ENCODE measurements around the gene MYH9.

Gene MYH9

DNA sequence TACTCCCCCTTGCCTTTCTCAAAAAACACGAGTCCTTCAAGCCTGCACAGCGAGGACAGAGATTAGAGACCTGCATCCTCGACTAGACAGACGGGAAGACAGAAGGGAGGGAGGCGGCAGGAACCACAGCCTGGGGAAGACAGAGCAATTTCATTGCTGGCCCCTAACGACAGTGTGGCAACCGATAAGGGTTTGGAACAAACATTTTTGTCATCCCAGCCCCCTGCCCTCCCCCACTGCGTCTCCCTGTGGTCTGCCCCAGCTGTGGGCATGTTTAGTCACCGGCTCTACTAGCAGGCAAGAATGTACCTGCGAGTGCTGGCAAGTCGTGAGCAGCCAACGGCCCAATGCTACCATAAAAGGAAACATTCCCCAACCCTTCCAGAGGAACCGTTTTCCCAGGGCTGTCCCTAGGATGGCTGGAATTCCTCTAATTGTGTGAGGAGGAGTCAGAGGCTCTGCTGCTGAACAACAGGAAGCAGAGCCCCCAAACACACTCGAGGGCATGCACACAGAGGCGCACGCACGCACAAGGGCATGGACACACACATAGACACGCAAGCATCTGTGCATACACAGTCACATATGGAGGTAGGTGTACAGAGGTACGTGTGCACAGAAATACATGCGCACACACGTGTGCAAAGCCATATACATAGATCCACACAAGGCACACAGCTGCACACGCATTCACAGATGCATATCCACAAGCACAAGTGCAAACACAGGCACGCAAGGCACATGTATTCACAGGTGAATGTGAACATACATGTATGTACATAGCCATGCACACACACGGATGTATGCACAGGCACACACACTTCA lies 58.3 kb downstream of the MYH9 start:
- peak; percentile 87 for DNase-seq

DNA sequence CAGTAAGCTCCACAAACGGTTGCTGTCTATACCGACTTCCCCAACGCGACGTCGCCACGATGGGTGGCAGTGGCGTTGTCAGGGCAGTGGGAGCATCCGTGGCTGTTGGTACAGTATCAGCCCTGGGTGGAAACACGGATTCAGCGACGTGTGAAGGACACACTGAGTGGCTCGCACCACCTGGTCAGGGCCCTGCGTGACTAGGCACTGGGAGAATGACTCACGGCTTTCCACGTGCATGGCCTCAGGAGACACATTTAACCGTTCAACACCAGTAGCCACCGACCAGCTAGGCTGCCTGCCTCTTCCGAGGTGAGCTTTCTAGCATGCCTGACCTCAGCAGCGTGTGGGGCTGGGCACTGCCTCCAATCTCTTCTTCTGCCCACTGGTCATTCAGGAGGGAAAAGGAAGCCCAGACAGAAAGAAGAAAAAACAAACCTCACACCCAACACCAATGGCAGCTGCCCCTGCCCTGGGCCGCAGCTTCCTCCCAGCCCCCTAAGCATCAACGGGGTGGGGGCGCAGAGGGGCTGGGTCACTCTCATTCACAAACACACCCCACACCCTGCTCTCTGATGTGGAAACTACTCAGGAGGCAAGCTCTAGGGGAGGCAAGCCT lies 59.0 kb downstream of the MYH9 start:
- peak; percentile 39 for DNase-seq

DNA sequence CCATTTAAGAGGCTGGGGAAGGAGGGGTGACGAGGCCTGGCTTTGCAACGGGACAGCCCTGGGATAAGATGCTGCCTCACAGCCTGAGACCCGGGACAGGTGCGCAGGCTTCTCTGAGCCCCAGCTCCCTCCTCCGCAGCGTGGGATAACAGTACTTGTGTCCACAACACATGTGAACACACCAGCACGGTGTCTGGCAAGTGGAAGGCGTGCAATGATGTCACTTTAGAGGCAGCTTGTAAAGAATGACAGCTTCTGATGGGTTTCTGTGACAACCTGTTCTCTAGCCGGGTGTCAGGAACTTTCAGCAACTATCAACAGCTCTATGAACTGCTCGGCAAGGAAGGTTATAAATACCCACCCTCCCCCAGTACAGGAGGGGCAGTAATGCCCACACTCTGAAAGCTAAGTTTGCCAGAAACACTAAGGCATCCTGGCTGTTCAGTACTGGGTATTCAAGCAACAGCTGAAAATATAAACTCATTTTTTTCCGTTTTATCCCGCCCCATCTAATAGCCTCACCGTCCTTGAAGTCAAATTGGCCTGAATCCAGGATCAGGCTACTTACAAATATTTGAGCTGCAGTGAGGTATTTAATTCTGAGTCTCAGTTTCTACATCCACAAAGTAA lies 59.7 kb downstream of the MYH9 start:
- DNase-seq, result no peak

DNA sequence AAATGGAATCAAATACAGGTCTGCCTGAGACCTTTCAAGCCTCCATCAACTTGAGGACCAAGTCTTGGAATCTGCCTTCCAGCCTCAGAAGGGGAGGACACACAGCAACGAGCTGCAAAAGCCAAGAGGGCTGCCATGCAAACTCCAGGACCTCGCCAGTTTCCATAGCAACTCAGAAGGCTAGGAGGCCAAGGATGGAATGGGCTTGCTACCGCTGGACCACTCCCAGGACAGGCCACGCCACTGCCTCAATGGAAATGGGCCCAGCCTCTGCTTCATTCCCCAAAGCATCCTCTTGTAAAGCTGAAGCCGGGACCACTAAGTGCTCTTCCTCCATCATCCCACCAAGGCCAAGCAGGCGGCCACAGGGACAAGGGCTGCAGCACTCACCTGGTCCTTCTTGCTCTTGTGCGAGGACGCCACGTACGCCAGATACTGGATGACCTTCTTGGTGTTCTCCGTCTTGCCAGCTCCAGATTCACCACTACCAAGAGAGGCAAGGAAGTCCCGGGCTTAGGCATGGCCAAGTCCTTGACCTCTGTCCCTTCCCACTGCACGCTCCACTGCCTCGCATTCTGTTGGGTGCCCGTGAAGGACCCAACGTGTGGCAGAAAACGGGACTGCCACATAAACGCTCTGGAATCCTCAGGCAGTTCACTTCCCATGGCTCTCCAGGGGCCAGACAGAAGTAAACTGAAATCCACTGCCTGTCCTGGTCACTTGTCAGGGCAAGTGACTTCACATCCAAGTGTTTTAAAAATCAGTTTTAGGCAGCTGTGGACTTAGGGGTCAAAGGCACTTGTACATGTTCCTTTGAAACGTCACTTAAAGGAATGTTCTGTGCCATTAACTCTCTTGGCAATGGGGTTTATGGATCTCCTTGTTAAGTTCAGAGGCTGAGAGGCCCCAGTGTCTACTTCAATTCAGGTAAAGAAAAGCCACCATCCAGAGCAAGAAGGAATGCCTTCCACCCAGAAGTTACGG lies 61.3 kb downstream of the MYH9 start:
- no peak for DNase-seq

DNA sequence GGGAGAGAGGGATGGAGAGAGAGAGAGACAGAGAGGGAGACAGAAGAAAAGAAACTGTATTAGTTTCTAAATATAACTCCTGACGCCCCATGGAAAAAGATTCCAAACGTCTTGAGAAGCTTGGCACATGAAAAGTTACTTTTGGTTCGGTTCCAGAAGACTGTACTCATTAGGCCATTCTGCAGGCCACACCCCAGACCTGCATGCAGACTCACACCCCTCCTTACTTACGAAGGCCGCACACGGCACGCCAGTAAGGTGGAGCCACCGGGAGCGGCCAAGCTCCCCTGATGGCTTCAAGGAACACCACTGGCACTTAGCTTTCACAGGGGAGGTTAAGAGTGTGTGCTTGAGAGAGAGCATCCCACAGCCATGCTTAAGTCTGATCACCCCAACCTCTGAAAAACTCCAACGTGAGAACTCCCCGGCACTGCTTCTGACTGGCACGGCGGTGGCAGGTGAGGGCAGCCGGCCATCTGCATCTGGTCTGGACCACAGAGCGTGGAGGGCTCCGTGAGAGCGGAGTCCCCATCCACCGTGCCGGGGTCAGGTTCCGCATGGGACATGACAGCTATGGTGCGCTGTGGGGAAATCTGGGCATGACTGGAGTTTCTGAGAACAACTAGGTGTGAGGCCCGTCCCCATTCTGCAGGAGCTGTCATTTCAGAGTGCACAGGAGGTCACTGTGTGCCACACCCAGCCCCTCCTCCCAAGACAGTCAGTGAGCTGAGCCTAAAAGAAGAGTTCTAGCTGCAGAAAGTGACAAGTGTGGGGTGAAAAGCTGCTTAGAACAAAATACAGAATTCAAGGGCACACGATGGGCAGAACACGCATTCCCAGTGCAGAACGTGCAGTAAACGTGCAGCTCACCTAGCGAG lies 62.4 kb downstream of the MYH9 start:
- no peak for DNase-seq

DNA sequence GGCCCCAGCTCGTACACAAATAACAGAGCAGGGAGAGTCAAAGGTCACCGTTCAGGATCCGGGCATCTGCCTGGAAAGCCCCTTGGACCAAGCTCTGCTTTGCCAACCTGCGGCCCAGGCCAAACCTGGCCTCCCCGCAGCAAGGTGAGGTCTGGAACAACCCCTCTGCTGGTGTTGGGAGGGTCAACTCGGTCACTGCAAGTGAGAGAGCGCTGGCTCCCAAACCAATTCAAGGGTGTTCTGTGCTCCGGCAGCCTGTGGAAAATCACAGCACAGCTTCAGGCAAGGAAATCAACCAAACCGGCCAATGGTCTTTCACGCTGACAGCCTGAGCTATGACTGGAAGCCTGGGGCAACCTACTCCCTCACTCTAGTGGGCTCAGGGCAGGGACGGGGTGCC lies 63.4 kb downstream of the MYH9 start:
- no peak for DNase-seq

DNA sequence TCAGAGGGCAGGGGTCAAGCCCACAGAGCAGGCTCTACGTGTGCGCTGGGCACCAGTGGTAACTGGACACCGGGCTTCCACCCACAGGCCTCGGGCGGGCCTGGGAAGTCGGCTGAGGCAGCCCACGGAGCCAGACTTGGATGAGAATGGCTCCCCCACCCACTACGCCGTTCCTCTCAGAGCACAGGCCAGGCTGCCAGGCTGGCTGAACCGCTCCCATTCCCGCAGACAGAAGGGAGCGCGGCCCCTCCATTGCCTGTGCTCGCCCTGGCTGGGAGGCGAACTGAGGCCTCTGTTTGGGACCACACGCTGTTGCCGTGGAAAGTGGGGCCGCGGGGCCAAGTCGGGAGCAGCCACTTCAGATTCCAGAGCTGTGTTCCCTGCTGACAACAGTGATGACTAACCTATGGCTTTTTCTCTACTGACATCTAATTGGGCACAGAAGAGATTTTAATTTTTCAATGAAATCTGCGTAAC lies 63.9 kb downstream of the MYH9 start:
- DNase-seq, result no peak

DNA sequence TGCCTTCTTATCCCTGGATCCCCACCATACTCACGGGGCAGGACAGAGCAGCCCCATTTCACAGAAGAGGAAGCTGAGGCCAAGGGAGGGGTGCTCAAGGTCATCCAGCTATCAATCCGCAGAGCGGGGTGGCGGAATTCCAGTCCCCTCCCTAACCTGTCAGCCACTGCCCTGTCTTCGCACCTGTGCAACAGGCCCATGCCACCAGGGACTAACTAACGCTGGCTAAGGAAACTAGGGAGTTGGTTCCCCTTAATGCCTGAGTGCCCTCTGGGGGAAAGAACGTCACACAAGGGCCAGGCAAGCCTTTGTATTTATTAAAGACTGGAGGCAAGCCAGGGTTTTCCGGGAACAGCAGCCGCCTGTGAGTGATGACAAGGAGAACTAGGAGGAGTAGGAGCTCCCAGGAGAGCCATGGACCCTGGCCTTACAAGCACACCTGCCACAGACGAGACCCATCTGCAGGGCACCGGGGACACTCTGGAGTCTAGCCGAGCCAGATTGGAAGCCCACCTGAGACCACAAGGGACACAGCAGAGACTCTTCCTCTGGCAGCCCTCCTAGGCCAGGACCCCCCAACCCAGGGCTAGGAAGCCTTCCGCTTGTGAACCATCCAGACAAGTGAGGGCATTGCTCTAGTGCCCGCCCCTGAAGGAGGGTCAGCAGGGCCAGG lies 64.4 kb downstream of the MYH9 start:
- no peak for DNase-seq

DNA sequence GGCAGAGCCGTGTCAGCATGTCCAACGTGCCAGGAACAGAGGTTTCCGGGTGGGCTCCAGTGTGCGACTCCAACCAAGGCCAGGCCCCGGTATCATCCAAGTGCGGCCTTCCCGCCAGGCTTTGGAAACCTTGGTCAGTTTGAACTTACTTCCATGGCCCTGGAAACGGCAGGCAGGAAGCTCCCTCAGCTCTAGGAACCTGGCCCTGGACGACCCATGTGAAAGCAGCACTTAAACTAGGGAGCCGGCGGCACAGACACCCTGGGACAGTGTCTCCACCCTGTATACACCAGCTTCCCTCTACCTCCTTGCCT lies 65.2 kb downstream of the MYH9 start:
- DNase-seq, result no peak

DNA sequence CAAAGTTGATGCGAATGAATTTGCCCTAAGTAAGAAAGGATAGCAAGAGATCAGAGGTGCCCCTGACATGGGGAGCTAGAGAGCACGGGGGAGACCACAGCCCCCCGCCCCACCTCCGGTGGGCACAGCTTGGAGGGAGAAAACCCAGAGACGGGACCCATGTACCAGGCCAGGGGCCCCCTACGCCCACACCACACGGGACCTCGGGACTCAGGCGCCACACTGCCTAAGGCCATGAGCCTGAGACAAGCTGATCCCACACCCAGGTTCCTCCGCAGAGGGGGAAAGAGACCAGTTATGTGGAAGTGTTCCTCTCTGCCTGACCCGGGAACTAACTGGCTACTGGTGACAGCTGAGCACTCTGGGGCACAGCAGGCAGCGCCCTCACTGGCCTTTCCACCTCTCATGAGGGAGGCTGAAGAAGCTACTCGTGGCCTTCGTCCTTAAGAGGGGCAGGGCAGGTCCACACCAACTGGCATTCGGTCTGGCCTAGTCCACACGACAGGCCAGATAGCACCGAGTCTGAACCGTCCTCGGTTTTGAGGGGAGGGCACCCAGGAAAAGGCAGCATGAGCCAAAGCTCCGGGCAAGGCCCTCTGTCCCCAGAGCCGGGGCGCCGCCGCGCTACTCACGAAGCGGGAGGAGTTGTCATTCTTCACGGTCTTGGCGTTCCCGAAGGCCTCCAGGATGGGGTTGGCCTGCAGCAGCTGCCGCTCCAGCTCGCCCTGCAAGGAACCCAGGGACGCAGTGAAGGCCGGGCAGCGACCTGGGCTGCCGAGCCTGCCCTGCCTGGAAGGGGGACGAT lies 65.8 kb downstream of the MYH9 start:
- DNase-seq, result no peak

DNA sequence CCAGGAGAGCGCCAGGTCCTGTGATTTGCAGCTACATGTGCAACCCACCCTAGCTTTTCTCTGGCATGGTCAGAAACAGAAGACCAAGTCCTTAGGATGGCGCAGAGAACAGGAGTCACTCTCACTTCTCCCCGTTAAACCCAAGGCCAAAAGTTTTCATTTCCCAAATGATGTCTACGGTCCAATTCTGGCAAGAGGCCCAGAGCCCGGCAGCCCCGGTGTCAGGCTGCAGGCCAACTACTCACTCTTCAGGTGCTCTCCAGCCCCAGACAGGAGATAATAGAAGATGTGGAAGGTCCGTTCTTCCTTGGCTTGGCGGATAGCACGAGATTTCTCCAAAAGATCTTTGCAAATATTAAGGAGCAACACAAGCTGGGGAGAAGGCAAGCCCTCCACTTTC lies 67.2 kb downstream of the MYH9 start:
- DNase-seq, result no peak

DNA sequence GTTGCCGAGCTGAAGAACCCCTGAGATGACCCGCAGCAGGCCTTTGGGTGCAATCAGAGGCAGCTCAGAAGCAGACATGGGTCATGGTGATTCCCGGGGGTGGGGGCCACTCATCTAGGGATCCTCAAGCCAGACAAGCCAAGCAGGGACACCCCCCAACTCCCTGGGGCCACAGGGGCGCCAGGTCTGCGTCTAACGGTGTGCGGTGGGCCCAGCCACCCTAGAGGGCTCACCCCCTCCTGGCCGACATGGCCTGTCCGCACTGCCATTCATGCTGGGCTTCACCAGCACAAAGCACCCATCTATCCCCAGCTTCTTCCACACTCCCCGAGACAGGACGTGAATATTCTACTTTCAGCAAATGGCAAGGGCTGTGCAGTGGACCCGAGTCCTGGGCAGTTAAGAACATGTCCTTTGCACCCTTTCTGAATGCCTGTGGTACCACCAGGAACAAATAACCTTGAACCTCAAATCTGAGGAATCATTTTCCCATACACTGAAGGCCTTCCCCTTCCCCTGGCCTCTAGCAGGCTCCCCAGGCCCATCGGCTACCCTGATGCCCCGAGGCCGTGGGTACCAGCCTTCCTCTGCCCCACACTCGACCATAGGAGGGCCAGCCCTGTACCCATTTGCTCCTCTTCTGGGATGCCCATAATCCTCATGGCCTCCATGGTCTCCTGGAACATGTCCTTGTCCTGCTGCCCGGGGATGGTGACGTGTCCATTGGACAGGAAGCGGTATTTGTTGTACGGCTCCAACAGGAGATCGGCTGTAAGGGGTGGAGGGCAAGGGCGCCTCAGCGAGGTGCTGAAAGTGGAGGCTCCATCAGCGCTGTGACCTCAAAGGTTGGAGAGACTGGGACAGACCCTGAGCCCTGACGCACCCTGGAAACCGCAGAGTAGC lies 67.9 kb downstream of the MYH9 start:
- no peak for DNase-seq

DNA sequence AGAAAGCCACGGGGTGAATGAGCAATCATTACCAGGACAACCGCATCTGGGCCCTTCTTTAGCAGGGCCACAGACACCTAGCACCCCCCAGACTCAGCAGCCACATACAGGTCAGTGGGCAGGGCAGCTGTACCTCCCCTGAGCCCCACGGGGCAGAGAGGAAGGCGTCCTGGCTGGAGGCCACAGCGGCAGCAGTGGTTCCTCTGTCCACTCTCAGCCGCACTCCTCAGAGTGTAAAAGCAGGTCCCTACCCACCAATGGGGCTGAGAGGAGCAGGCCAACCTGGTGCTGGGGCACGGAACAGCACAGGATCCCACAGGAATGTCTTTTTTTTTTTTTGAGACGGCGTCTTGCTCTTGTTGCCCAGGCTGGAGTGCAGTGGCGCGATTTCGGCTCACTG lies 69.3 kb downstream of the MYH9 start:
- DNase-seq, result no peak

DNA sequence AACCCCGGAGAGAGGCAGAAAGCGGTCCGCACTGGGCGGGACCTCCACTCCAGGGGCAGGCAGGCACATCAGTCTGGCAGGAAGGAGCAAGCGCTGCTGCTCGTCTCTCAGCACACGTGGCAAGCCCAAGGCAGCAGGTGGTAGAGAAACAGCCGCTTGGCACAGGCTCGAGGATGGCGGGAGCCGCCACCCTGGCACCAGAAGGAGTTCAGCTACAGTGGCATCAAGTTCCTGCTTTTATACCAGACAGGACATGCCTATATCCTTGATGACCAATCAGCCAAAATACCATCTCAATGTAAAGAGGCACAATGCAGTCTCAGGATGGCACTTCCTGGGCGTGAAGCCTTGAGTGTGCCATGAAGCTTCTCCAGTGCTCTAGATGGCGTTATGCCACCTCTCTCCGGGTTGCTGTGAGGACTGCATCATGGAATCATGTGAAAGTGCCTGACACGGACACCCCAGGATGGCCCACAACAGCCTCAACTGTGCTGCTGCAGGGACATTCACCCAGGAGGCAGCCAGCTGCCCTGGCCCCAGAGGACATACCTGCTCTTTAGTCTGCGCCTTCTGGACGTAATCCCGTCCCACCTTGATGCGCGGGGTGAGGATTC lies 70.0 kb downstream of the MYH9 start:
- DNase-seq, result no peak

DNA sequence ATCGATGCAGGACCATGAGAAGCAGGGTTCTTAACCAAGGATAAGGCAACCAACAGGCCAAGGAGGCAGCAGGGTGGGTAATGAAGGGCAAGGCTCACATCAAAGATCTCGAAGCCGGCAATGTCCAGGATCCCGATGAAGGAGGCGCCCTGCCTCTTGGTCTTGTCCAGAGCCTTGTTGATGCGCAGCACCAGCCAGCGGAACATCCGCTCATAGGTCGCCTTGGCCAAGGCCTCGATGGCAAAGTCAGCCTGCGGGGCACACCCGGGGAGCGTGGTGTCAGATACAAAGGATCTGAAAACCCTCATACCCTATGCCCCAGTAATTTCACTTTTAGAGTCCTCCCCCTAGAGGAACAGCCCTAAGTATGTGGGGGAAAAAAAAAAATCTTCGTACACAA lies 71.3 kb downstream of the MYH9 start:
- no peak for DNase-seq

DNA sequence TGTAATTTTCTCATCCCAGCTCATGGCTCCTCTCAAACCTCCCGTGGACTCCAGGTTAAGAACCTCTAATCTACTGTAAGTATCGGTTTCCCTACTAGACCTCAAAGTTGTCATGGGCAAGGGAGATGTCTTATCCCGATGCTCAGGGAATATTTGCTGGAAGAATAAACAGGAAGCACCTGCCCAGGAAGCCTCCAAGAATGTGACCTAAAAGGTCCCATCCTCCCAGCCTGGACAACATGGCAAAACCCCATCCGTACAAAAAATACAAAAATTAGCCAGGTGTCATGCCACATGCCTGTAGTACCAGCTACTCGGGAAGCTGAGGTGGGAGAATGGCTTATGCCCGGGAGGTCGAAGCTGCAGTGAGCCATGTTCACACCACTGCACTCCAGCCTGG lies 72.4 kb downstream of the MYH9 start:
- DNase-seq, result no peak

DNA sequence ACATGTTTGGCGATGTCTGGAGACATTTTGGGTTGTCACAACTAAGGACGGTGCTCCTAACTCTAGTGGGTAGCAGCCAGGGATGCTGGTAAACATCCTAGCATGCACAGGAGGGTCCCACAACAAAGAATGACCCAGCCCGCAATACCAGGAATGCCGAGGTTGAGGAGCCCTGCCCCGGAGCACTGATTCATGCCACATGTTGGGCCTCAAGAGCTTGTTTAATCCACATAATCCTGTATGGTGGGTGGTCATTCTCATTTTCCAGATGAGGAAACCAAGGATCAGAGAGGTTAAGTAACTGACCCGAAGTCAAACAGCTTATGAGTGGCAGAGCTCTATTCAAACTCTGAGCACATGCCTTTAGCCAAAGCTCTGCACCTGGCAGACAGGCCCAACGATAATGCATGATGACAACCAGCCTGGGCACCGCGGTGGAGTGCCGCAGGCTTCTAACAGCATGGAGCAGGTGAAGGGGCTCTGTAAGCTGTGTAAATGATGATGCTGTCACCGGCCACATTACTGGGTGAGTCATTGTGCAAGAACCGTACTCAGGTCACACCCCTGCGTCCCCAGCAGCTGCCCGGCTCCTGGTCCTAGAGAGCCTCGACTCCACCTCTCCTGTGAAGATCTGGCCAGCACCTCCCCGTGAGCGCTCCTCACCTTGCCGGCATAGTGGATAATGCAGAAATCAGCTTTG lies 76.2 kb downstream of the MYH9 start:
- no peak for DNase-seq

DNA sequence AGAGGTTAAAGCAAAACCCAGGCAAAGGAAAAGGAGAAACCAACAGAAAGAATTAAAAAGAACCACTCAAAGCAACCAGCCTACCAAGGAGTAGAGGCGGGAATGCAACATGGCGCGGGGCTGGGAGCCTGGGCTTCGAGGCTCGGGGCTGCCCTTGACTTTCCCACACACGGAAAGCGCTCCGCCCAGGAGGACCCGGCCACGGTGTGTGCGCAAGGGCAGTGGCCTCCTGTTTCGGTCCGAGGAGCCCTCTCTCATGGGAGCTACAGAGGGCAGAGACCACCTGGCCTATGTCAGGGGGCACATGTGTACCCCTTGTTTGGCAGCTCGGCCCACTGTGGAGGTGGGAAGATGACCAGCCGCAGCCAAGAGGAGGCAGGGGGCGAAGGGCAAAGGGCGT lies 78.9 kb downstream of the MYH9 start:
- no peak for DNase-seq

All from stimulated activated CD4-positive, alpha-beta T cell treated with anti-CD3 and anti-CD28 coated beads, Interleukin-4, amount 100 ng/mL, for 24 hours (primary cell).